ENCODE measurements around the gene FAF2.
A peak's percentile ranks its signal among the peaks of the same experiment; 100 is the strongest.
"Not testable (repeated sequence)": the region's sequence is repeated elsewhere in the genome, so short reads cannot be mapped to it uniquely, and the experiment has no call there.

FAF2 gene

GRCh38 chr5:176407456-176408251 lies 40.5 kb upstream of the FAF2 start:
- TF ChIP-seq CTCF (conservative IDR thresholded peaks at IDR 0.05; ENCODE audit: low read length): no peak
- DNase-seq (ENCODE audit: low read depth): peak; percentile 44
- no peak overlapping the region for H3K4me3 ChIP-seq (ENCODE audit: low read length)

- DNase-seq (ENCODE audit: low read depth); H3K4me3 ChIP-seq (ENCODE audit: low read length): not testable (repeated sequence)
Observed at GRCh38 chr5:176408252-176408573, 40.0 kb upstream of the FAF2 start.

GRCh38 chr5:176408590-176408989 lies 39.6 kb upstream of the FAF2 start:
- no peak for TF ChIP-seq CTCF (conservative IDR thresholded peaks at IDR 0.05; ENCODE audit: low read length)
- no peak overlapping the region for H3K4me3 ChIP-seq (ENCODE audit: low read length)
- DNase-seq (ENCODE audit: low read depth): no peak

GRCh38 chr5:176409765-176410164 lies 38.4 kb upstream of the FAF2 start:
- TF ChIP-seq CTCF (conservative IDR thresholded peaks at IDR 0.05; ENCODE audit: low read length): no peak
- no peak for DNase-seq (ENCODE audit: low read depth)
- H3K4me3 ChIP-seq (ENCODE audit: low read length): no peak overlapping the region

GRCh38 chr5:176410486-176411180 lies 37.6 kb upstream of the FAF2 start:
- no peak for DNase-seq (ENCODE audit: low read depth)
- no peak overlapping the region for H3K4me3 ChIP-seq (ENCODE audit: low read length)
- no peak for TF ChIP-seq CTCF (conservative IDR thresholded peaks at IDR 0.05; ENCODE audit: low read length)

- DNase-seq (ENCODE audit: low read depth): no peak
- no peak for TF ChIP-seq CTCF (conservative IDR thresholded peaks at IDR 0.05; ENCODE audit: low read length)
- no peak overlapping the region for H3K4me3 ChIP-seq (ENCODE audit: low read length)
Observed at GRCh38 chr5:176412517-176413254, 35.5 kb upstream of the FAF2 start.

- TF ChIP-seq CTCF (conservative IDR thresholded peaks at IDR 0.05; ENCODE audit: low read length): no peak
- H3K4me3 ChIP-seq (ENCODE audit: low read length): no peak overlapping the region
- DNase-seq (ENCODE audit: low read depth): peak; percentile 44
Observed at GRCh38 chr5:176413255-176413565, 35.0 kb upstream of the FAF2 start.

Measured in AG10803 (cell line).